Sigmoid colon (tissue), 4 donors: Measurements from ENCODE around the gene ADAM10.

Experiments used
- POLR2A ChIP-seq, 2 donors: fragments of 450-650 bp; IDR thresholded peaks; one replicate each; pipeline ENCODE4 v1.6.1; 2016; ENCODE audit warnings: antibody characterized with exemption in 2 of 2, mild to moderate bottlenecking in 2 of 2, moderate library complexity in 2 of 2
- POLR2AphosphoS5 ChIP-seq, 4 donors: sonication (generic); formaldehyde crosslinking; IDR thresholded peaks; one replicate each; pipeline ENCODE4 v1.6.1; 2017; ENCODE audit warnings: antibody characterized with exemption in 4 of 4
- TF ChIP-seq, protein P1 (sequence below), 4 experiments: fragments of 450-650 bp in 3 of 4; fragments of 200-600 bp in 1 of 4; IDR thresholded peaks; one replicate each; pipeline ENCODE4 v1.5.1; 2016 to 2019; ENCODE audit warnings: antibody characterized with exemption in 4 of 4, mild to moderate bottlenecking in 3 of 4, moderate library complexity in 2 of 4

DNA sequence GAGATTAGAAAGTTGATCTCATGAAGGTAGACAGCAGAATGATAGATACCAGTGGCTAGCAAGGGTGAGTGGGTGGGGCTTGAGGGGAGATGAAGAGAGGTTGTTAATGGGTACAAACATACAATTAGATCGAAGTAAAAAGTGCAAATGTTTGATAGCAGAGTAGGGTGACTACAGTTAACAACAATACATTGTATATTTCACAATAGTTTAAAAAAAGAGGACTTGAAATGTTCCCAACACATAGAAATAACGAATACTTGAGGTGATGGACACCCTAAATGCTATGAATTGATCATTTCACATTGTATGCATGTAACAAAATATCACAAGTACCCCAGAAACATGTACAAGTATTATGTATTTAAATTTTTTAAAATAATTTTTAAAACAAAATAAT is 47.3 kb downstream of the ADAM10 start:
- TF ChIP-seq, protein P1, sequence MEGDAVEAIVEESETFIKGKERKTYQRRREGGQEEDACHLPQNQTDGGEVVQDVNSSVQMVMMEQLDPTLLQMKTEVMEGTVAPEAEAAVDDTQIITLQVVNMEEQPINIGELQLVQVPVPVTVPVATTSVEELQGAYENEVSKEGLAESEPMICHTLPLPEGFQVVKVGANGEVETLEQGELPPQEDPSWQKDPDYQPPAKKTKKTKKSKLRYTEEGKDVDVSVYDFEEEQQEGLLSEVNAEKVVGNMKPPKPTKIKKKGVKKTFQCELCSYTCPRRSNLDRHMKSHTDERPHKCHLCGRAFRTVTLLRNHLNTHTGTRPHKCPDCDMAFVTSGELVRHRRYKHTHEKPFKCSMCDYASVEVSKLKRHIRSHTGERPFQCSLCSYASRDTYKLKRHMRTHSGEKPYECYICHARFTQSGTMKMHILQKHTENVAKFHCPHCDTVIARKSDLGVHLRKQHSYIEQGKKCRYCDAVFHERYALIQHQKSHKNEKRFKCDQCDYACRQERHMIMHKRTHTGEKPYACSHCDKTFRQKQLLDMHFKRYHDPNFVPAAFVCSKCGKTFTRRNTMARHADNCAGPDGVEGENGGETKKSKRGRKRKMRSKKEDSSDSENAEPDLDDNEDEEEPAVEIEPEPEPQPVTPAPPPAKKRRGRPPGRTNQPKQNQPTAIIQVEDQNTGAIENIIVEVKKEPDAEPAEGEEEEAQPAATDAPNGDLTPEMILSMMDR (IDR thresholded peaks at IDR 0.05), result no peak
- TF ChIP-seq POLR2A (IDR thresholded peaks at IDR 0.05) (no peak), POLR2AphosphoS5 (IDR thresholded peaks at IDR 0.05) (no peak)
